Endothelial cell of umbilical vein (primary cell): ENCODE data around the gene LTN1.

Experiments
- CTCF ChIP-seq, 2 donors: IDR thresholded peaks; 1 replicate in 1 of 2; 2 replicates in 1 of 2; pipeline ENCODE4 v1.5.1; 2011; ENCODE audit warnings: low read length in 2 of 2, mild to moderate bottlenecking in 2 of 2, moderate library complexity in 2 of 2, control low read depth in 1 of 2, inconsistent platforms in 1 of 2, low read depth in 1 of 2; ENCODE audit not compliant: insufficient read depth in 1 of 2; ENCODE audit errors: extremely low read depth in 1 of 2
- EZH2 ChIP-seq: IDR thresholded peaks from 2 replicates; pipeline ENCODE4 v1.6.1; 2012; ENCODE audit warnings: borderline replicate concordance, low read depth, mild to moderate bottlenecking, moderate library complexity, low read length, inconsistent platforms; ENCODE audit not compliant: severe bottlenecking
- MAX ChIP-seq: IDR thresholded peaks from 2 replicates; pipeline ENCODE4 v1.6.1; 2011; ENCODE audit not compliant: insufficient read depth, insufficient read length
- POLR2AphosphoS5 ChIP-seq: IDR thresholded peaks from 2 replicates; pipeline ENCODE4 v1.6.1; 2012; ENCODE audit warnings: low read depth, mild to moderate bottlenecking, control low read depth, low read length, moderate library complexity; ENCODE audit not compliant: insufficient read depth

- TF ChIP-seq CTCF (IDR thresholded peaks at IDR 0.05; ENCODE audit: extremely low read depth in 1 of 2, insufficient read depth in 1 of 2, low read depth in 1 of 2, low read length in 2 of 2) (no peak), MAX (no peak), POLR2AphosphoS5 (no peak), EZH2 (no peak)
Measured at GRCh38 chr21:28962465-28962864, 30.2 kb downstream of the LTN1 start.
